OCI-LY3 (cell line): ENCODE results near the gene PALS1.

Source experiments
- EZH2phosphoT487 ChIP-seq: fragments of 200-600 bp; shearing (Covaris generic); IDR thresholded peaks from 2 replicates; pipeline ENCODE4 v1.6.1; 2018; ENCODE audit warnings: antibody characterized with exemption, mixed run types, low read depth
- TF ChIP-seq, protein P1 (sequence below): fragments of 200-600, 300-600 bp; sonication (generic); IDR thresholded peaks from 2 replicates; pipeline ENCODE4 v1.5.1; 2014; ENCODE audit warnings: antibody characterized with exemption, low read length, low read depth

DNA sequence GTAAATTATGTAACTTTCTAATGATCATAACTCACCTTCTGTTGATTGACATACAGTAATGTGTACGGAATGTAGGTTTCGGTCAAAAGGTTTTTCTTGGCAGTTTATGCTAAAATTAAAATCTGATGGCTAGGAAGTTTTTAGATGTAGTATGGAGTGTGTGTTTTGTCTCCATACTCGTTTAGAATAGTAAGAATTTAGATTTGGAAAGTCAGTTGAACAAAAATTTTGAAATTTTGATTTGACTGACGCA is 859 bp downstream of the PALS1 start:
- TF ChIP-seq, protein P1, sequence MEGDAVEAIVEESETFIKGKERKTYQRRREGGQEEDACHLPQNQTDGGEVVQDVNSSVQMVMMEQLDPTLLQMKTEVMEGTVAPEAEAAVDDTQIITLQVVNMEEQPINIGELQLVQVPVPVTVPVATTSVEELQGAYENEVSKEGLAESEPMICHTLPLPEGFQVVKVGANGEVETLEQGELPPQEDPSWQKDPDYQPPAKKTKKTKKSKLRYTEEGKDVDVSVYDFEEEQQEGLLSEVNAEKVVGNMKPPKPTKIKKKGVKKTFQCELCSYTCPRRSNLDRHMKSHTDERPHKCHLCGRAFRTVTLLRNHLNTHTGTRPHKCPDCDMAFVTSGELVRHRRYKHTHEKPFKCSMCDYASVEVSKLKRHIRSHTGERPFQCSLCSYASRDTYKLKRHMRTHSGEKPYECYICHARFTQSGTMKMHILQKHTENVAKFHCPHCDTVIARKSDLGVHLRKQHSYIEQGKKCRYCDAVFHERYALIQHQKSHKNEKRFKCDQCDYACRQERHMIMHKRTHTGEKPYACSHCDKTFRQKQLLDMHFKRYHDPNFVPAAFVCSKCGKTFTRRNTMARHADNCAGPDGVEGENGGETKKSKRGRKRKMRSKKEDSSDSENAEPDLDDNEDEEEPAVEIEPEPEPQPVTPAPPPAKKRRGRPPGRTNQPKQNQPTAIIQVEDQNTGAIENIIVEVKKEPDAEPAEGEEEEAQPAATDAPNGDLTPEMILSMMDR: no peak
- TF ChIP-seq EZH2phosphoT487: no peak
